GM19351 (cell line): ENCODE measurements around the gene ANKH.

Experiments used
- ATAC-seq: cut with Tn5 transposase; IDR thresholded peaks from one replicate; pipeline ENCODE4 v1.9.1; 2021; ENCODE audit warnings: mild to moderate bottlenecking, moderate library complexity; ENCODE audit not compliant: unreplicated experiment

Gene ANKH

GRCh38 chr5:14720236-14720923 lies 151.2 kb downstream of the ANKH start:
- ATAC-seq, result no peak

DNA sequence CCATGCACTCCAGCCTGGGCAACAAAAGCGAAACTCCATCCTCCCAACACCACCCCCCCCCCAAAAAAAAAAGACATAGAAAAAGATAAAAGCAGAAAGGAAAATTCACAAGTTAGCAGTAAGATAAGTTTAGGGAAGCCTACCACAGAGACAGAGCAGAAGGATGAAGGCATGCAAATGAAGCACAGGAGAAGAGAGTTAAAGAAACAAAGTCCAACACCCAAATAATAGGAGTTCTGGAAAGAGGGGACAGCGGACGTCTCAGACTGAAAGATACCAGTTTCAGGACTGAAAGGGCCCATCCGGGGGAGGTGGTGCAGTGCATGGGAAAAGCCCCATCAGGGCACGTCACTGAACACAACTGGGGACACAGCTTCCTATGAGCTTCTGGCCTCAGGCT lies 152.8 kb downstream of the ANKH start:
- ATAC-seq, result peak; percentile 38

DNA sequence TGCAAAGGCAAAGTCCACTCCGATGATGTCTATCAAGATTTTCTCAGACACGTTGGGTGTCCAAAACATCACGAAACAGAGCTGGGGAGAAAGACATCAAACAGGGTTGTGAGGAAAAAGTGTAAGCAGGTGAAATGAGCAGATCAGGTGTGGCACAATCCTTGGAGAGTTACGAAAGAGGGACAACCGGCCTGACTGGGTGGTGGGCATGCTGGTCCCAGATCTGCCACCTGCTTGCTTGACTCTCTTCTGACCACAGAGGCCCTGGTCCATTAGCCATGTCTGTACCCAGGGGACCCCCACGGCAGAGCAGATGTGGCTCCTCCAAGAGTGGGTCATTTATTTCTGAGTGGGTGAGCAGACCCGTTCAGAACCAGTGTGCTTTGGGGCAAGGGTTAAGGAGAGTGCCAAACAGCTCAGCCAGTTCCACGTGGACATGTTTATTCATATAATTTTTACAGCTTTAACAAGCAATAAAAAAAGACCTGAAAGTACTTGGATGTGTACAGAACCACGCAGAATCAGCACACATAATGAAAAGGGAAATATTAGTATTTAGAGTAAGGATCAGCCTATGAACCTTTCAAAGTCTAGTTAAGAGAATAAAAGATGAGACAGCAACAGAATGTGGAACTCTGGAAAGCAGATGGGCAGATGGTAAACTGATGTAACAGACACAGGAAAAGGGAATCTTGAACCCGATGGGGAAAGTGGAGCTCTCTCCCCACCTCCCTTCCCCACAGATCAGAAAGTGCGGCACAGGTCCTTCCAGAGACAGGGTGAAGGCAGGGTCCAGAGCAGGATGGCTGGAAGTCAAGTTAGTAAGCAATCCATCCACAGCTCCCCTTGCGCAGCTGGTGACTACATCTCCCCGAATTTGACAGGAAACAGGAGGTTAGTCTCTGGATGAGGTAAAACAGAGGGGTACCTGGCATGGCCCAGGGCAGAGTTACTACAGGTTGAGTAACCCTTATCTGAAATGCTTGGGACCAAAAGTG lies 154.5 kb downstream of the ANKH start:
- no peak for ATAC-seq

DNA sequence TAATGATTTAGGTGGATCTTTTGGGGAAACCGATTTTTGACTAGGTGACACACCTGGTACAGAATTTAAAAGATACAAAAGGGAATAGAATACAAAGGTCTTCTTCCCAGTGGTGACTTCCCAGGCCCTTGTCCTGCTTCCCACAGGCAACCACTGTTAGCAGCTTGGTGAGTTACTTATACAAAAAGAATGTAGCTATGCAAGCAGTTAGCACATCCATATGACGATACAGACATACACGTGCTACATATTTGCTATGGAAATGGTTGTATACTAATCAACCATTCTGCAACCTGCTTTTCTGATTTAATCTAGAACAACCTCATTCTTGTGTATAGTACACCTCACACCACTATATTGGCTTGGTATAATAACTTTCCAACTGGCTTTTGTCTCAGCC lies 156.1 kb downstream of the ANKH start:
- no peak for ATAC-seq

- ATAC-seq, result no peak
These were observed 156.9 kb downstream of the ANKH start for GRCh38 chr5:14714706-14715105.

GRCh38 chr5:14713476-14714390 lies 157.8 kb downstream of the ANKH start:
- no peak for ATAC-seq

DNA sequence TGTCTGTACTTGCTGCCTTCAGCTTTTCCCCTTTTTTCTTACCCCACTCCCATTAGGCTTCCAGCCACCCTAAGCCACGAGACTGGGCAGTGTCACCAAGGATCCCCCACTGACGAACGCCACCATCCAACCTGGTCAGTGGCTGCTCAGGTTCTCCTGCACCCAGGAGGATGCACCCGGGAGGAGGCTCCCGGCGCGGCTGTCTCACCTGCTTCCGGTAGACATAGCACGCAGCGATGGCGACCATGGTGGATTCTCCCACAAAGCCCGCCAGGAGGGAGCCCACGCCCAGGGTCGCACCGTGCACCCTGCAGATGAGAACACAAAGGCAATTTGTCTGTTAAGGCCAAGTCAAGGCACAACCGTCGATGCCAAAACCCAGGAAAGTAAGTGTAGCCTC lies 158.9 kb downstream of the ANKH start:
- no peak for ATAC-seq

- ATAC-seq, result no peak
These were observed 159.4 kb downstream of the ANKH start for GRCh38 chr5:14712131-14712530.

- no peak for ATAC-seq
These were observed 161.1 kb downstream of the ANKH start for GRCh38 chr5:14710313-14710994.

DNA sequence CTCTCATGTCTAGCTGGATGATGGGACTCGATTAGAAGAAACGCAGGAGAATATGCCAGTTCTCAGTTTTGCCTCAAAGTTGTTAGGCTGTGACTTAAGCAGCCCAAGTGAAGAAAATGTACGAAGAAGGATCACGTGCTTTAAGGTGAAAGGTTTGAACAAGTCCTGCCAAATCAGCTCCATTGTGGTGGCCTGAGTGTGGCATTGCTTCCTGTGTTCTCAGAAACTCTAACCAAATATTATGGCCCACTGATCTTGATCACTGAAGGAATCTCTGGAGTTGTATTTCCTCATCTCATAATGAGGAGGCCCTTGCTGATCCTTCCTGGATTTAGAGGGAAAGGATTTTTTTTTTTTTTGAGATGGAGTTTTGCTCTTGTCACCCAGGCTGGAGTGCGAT lies 163.0 kb downstream of the ANKH start:
- no peak for ATAC-seq

DNA sequence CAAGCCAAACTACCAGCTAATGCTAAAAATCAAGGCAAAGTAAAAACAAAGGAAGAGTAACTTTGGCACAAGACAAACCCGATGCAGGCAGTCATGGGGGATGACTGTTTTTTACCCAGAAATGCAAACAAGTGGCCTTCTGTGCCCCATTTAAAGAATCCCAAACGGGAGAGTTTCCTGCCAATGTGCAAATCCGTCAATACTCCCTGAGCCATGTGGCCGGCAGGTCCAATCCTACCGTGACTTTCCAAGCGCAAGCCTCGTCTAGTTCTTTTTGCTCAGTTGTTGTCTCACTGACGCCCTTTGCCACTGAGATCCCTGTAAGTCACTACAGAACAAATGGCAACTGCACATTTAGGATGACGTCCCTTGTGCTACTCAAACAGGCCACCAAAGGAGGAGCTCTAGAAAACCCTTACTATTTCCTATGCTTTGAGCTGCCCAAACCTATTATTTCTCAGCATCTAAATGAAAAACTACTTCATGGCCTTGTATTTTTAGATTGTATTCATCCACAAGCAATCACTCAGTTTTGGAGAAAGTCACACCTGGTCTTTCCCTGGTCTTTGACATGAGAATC lies 163.7 kb downstream of the ANKH start:
- no peak for ATAC-seq

GRCh38 chr5:14706615-14707021 lies 165.0 kb downstream of the ANKH start:
- no peak for ATAC-seq

- no peak for ATAC-seq
These were observed 166.0 kb downstream of the ANKH start for GRCh38 chr5:14705556-14705955.

GRCh38 chr5:14702238-14702839 lies 169.2 kb downstream of the ANKH start:
- ATAC-seq, result no peak

- no peak for ATAC-seq
These were observed 170.0 kb downstream of the ANKH start for GRCh38 chr5:14701556-14701955.

DNA sequence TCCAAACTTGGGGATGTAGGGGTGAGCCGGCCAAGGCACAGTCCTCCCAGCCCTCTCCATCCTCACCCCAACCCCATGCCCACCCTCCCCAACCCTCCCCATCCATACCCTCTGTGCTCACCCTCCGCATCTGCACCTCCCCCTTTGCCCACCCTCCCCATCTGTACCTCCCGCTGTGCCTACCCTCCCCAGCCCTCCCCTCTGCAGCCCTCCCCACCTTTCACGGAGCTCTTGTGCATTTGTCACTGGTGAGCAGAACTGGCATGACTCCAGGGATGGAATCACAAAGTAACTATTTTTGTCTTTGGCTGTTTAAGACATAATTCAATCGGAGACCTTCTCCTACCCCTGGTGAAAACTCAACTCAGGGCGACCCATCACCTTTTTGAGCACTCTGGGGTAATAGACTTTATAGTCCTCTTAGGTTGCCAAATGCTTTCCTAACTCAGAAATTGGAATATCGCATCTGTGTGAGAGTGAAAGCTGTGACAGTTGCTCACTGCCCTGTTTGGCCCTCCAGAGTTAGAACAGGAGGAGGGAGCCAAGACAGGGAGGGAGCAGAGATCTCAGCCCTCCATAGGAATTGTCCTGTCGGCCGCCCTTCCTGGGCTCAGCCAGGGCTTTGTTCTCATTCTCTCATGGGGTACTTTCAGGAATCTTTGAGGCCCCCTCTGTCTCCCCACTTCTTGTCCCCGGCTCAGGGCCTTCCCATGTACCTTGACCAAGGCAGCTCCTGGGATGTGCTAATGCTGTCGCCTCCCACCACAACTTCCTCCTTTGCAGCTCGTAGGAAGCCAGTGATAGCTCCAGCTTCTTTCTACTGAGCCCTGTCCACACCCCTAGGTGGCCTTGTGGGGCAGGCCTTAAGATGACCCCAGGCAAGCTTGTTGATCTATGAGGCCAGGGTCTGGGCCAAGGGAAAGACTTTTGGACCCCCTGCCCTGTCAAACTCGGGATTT lies 170.8 kb downstream of the ANKH start:
- ATAC-seq, result no peak

DNA sequence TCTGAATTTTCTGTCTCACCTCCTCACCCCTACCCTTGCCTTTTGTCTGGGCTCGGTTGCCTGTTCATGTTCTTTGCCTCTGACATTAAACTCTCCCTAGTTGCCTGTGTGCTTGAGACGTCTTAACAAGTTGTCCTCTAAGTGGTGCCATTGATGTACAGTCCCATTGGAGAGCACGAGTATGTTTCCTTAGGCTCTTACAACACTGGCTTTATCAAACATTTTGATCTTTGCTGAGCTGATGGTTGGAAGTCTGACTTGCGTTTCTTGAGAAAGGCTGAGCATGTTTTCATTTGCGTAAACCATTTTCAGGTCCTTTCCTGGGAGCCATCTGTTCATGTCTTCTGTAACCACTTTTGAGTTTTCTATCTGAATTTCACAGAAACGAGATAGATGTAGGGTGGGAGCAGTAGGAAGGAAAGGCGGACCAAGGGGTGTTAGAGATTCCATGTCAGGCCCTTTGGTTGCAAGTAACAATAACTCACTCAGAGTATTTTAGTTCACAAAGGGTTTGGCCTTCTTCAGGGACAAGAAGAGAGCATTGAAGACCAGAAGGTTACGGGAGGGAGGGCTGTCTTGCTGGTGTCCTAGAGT lies 171.7 kb downstream of the ANKH start:
- ATAC-seq, result no peak

DNA sequence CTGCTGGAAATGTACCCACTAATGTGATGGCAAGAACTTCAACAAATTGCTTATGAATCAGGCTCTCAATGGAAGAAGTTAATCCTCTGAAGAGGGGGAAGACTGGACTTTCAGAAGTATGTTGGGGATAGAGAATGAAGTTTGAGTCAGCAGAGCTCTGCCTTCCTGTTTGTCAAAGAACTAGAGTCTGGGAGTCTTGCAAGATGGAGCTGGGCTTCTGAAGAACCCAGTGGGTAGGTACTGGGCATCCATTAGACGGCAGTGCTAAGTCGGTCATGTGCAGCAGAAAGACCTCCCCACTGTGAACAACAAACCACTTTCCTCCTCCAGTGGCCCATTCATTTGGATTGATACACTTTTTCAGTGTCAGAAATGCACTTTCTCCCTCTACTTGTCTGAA lies 172.4 kb downstream of the ANKH start:
- no peak for ATAC-seq
